GM12878 (cell line): Measurements from ENCODE around the gene PEX12. TPM values are rescaled to one million over a fixed set of nuclear protein-coding genes. Genes with fewer than 3 reads are reported as not detected.

ENCODE experiments used
- CHD1 ChIP-seq: IDR thresholded peaks from 2 replicates; pipeline ENCODE4 v1.6.1; 2012; ENCODE audit warnings: low read depth, low read length, improper control_type of control experiment
- FOXK2 ChIP-seq: fragments of 450-650 bp; IDR thresholded peaks from 2 replicates; pipeline ENCODE4 v1.6.1; 2017; ENCODE audit warnings: mild to moderate bottlenecking, moderate library complexity
- HDAC6 ChIP-seq: fragments of 200-600 bp; sonication (generic); IDR thresholded peaks from one replicate; pipeline ENCODE4 v1.8.0; 2017; ENCODE audit warnings: antibody characterized with exemption; ENCODE audit not compliant: unreplicated experiment
- HDGF ChIP-seq: fragments of 450-650 bp; IDR thresholded peaks from 2 replicates; pipeline ENCODE4 v1.6.1; 2016; ENCODE audit warnings: antibody characterized with exemption
- IRF4 ChIP-seq: IDR thresholded peaks from 2 replicates; pipeline ENCODE4 v1.6.1; 2011; ENCODE audit warnings: low read depth, low read length
- NFYA ChIP-seq: IDR thresholded peaks from 2 replicates; pipeline ENCODE4 v1.6.1; 2011; ENCODE audit warnings: low read depth, mild to moderate bottlenecking, low read length, improper control_type of control experiment, borderline replicate concordance
- NFYB ChIP-seq: IDR thresholded peaks from 2 replicates; pipeline ENCODE4 v1.6.1; 2011; ENCODE audit warnings: low read depth, mild to moderate bottlenecking, low read length, improper control_type of control experiment, moderate library complexity; ENCODE audit not compliant: insufficient read depth
- NR2C2 ChIP-seq: IDR thresholded peaks from 2 replicates; pipeline ENCODE4 v1.6.1; 2011; ENCODE audit warnings: borderline replicate concordance, low read depth; ENCODE audit not compliant: control insufficient read depth, insufficient read length
- POU2F2 ChIP-seq: IDR thresholded peaks from 3 replicates; pipeline ENCODE4 v1.6.1; 2011; ENCODE audit warnings: low read depth, mild to moderate bottlenecking, low read length, borderline replicate concordance
- SMC3 ChIP-seq: IDR thresholded peaks from 2 replicates; pipeline ENCODE4 v1.6.1; 2011; ENCODE audit warnings: low read length, improper control_type of control experiment, borderline replicate concordance
- SP1 ChIP-seq: IDR thresholded peaks from one replicate; pipeline ENCODE4 v1.6.1; 2011; ENCODE audit warnings: low read depth, low read length
- SPI1 ChIP-seq: IDR thresholded peaks from 2 replicates; pipeline ENCODE4 v1.6.1; 2011; ENCODE audit warnings: low read depth, mild to moderate bottlenecking, low read length, moderate library complexity, borderline replicate concordance; ENCODE audit not compliant: insufficient read depth
- STAT1 ChIP-seq: fragments of 450-650 bp; conservative IDR thresholded peaks from 2 replicates; pipeline ENCODE4 v1.6.1; 2014; ENCODE audit warnings: antibody characterized with exemption, mild to moderate bottlenecking
- ZNF384 ChIP-seq: IDR thresholded peaks from 2 replicates; pipeline ENCODE4 v1.6.1; 2012; ENCODE audit warnings: low read depth, mild to moderate bottlenecking, low read length, improper control_type of control experiment, borderline replicate concordance
- polyA plus RNA-seq, 11 experiments: library from polyadenylated mRNA; depleted of rRNA in 4 of 11; unstranded in 6 of 11; stranded (reverse) in 5 of 11; fragments of >200 nt; fragmentation: Nextera tagmentation in 4 of 11; fragmentation: Illumina TruSeq in 1 of 11; extraction: Ambion mirVana in 4 of 11; extraction: Trizol in 1 of 11; gene quantifications; 1 replicate in 1 of 11; 2 replicates in 10 of 11; pipeline versions ENCODE4 v1.2.1 to v1.2.3, GENCODE V29; 2011 to 2016; ENCODE audit warnings: inconsistent platforms in 2 of 11, missing spikeins in 2 of 11, low read depth in 1 of 11
- total RNA-seq, 4 experiments: library from RNA; depleted of rRNA in 3 of 4; stranded (reverse); fragments of >200 nt in 3 of 4; fragmentation: Illumina TruSeq in 1 of 4; extraction: Trizol in 1 of 4; gene quantifications; 2 replicates each; pipeline versions ENCODE4 v1.2.1 to v1.2.3, GENCODE V29; 2013 to 2021
- TF ChIP-seq, protein P1 (sequence below): fragments of 450-650 bp; formaldehyde crosslinking; IDR thresholded peaks from 2 replicates; pipeline ENCODE4 v1.5.0; 2022; ENCODE audit warnings: mild to moderate bottlenecking, missing genetic modification characterization
- TF ChIP-seq, protein P2 (sequence below): IDR thresholded peaks from 2 replicates; pipeline ENCODE4 v1.6.1; 2011; ENCODE audit warnings: low read depth, mild to moderate bottlenecking, low read length, moderate library complexity, borderline replicate concordance; ENCODE audit errors: extremely low read depth
- TF ChIP-seq, protein P3 (sequence below): IDR thresholded peaks from 2 replicates; pipeline ENCODE4 v1.6.1; 2012; ENCODE audit warnings: low read depth, low read length, improper control_type of control experiment
- TF ChIP-seq, protein P4 (sequence below): fragments of 450-650 bp; IDR thresholded peaks from 2 replicates; pipeline ENCODE4 v1.6.1; 2017; ENCODE audit warnings: low read depth, mild to moderate bottlenecking, moderate library complexity
- TF ChIP-seq, protein P5 (sequence below): fragments of 450-650 bp; IDR thresholded peaks from 2 replicates; pipeline ENCODE4 v1.6.1; 2014; ENCODE audit warnings: mild to moderate bottlenecking

PEX12 gene
- total and polyA plus RNA-seq, 10 of the 15 experiments (the other 5 are each of a cell fraction or from before 2014, with no cell fraction given) = 2.9 to 15.8 (median 4.6) TPM

DNA sequence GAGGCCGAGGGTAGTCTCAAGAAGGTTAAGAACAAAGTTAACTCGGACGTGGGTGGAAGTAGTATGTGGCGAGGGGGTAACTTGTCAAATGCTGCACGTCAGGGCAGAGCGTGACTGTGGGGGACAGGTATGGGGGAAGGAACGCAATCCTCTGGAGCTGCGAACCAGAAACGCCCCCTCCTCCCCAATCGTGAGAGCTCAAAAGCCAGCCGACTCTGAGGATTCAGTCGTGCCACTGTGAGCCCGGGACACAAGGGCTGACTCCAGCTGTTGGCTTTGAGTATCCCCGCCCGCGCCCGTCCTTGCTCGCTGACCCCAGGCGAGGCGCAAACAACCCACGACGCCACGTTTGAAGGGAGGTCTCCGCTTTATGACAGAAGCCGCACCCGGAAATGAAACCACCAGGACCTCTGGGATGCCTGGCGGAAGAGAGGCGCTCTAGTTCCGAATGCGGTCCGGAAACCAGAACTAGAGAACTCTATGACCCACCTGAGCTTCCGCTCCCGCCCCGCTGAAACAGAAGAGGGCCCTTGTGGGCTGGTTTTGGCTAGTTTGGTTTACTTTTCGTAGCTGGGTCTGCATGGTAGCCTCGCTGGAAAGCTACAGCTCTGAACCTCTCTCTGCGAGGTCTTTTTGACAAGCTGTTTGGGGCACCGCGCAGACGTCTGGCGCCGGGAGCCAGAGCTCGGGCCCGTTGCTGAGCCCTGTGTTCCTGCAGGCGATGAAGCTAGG lies at the start of gene PEX12 (continued):
- no peak for TF ChIP-seq SP1
- no peak for TF ChIP-seq CHD1
- TF ChIP-seq, protein P1, sequence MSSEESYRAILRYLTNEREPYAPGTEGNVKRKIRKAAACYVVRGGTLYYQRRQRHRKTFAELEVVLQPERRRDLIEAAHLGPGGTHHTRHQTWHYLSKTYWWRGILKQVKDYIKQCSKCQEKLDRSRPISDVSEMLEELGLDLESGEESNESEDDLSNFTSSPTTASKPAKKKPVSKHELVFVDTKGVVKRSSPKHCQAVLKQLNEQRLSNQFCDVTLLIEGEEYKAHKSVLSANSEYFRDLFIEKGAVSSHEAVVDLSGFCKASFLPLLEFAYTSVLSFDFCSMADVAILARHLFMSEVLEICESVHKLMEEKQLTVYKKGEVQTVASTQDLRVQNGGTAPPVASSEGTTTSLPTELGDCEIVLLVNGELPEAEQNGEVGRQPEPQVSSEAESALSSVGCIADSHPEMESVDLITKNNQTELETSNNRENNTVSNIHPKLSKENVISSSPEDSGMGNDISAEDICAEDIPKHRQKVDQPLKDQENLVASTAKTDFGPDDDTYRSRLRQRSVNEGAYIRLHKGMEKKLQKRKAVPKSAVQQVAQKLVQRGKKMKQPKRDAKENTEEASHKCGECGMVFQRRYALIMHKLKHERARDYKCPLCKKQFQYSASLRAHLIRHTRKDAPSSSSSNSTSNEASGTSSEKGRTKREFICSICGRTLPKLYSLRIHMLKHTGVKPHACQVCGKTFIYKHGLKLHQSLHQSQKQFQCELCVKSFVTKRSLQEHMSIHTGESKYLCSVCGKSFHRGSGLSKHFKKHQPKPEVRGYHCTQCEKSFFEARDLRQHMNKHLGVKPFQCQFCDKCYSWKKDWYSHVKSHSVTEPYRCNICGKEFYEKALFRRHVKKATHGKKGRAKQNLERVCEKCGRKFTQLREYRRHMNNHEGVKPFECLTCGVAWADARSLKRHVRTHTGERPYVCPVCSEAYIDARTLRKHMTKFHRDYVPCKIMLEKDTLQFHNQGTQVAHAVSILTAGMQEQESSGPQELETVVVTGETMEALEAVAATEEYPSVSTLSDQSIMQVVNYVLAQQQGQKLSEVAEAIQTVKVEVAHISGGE = no peak
- TF ChIP-seq SMC3 = no peak
- TF ChIP-seq, protein P2, sequence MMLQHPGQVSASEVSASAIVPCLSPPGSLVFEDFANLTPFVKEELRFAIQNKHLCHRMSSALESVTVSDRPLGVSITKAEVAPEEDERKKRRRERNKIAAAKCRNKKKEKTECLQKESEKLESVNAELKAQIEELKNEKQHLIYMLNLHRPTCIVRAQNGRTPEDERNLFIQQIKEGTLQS = no peak
- TF ChIP-seq, protein P3, sequence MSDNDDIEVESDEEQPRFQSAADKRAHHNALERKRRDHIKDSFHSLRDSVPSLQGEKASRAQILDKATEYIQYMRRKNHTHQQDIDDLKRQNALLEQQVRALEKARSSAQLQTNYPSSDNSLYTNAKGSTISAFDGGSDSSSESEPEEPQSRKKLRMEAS = no peak; the same call in 1 of the 2 replicates
- TF ChIP-seq, protein P4, sequence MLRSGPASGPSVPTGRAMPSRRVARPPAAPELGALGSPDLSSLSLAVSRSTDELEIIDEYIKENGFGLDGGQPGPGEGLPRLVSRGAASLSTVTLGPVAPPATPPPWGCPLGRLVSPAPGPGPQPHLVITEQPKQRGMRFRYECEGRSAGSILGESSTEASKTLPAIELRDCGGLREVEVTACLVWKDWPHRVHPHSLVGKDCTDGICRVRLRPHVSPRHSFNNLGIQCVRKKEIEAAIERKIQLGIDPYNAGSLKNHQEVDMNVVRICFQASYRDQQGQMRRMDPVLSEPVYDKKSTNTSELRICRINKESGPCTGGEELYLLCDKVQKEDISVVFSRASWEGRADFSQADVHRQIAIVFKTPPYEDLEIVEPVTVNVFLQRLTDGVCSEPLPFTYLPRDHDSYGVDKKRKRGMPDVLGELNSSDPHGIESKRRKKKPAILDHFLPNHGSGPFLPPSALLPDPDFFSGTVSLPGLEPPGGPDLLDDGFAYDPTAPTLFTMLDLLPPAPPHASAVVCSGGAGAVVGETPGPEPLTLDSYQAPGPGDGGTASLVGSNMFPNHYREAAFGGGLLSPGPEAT = peak; percentile 73
- TF ChIP-seq, protein P5, sequence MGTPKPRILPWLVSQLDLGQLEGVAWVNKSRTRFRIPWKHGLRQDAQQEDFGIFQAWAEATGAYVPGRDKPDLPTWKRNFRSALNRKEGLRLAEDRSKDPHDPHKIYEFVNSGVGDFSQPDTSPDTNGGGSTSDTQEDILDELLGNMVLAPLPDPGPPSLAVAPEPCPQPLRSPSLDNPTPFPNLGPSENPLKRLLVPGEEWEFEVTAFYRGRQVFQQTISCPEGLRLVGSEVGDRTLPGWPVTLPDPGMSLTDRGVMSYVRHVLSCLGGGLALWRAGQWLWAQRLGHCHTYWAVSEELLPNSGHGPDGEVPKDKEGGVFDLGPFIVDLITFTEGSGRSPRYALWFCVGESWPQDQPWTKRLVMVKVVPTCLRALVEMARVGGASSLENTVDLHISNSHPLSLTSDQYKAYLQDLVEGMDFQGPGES = no peak
- no peak; the same call in 1 of the 2 replicates for TF ChIP-seq HDGF
- 0 out of 2 replicates have a peak, but pooled peaks have one; percentile 29 for TF ChIP-seq IRF4
- peak; percentile 23; the same call in 1 of the 2 replicates for TF ChIP-seq SPI1
- TF ChIP-seq NFYB = no peak
- no peak for TF ChIP-seq HDAC6
- TF ChIP-seq STAT1 = 0 out of 2 replicates have a peak, but pooled peaks have one; percentile 27
- no peak for TF ChIP-seq NR2C2
- TF ChIP-seq NFYA = no peak
- TF ChIP-seq ZNF384 = no peak
- peak; percentile 71; the same call in 2 of the 3 replicates for TF ChIP-seq POU2F2
- no peak for TF ChIP-seq FOXK2
